H1 (cell line): Measurements from ENCODE around the gene SLC2A1. TPM values are rescaled to one million over a fixed set of nuclear protein-coding genes. Genes with fewer than 3 reads are reported as not detected.

Experiments
- CTCF ChIA-PET: fragments of 300-600 bp; sonication (Branson Sonifier 250); formaldehyde crosslinking; loops from one replicate; lab custom pipeline; 2021; ENCODE audit not compliant: partially characterized antibody; lab: Charles Lee
- POLR2A ChIA-PET: fragments of 300-600 bp; sonication (Branson Sonifier 250); formaldehyde crosslinking; loops from one replicate; lab custom pipeline; 2021; ENCODE audit warnings: inconsistent platforms; ENCODE audit not compliant: partially characterized antibody; lab: Charles Lee
- DNase-seq, 2 experiments: peaks; one replicate each; pipeline versions ENCODE4 v3.0.0 to v3.0.0-alpha.2; 2010 to 2022; ENCODE audit warnings: low spot score in 2 of 2, low read depth in 1 of 2, mixed read lengths in 1 of 2
- FAIRE-seq: peaks from 2 replicates; lab custom pipeline; 2011; peaks lifted over from hg19 to GRCh38; lab: Jason Lieb, UNC
- H2AFZ ChIP-seq: 2 replicates; pipeline ENCODE4 v1.8.1; 2012; ENCODE audit warnings: low read length, inconsistent platforms
- H2AK5ac ChIP-seq: 2 replicates; pipeline ENCODE4 v1.6.1; 2013; ENCODE audit warnings: low read depth, low read length
- H2BK120ac ChIP-seq: replicated peaks from 2 replicates; pipeline ENCODE3; 2013; ENCODE audit warnings: low read depth, low read length, inconsistent platforms
- H2BK12ac ChIP-seq: 2 replicates; pipeline ENCODE4 v1.6.1; 2013; ENCODE audit warnings: low read depth, low read length
- H2BK15ac ChIP-seq: 2 replicates; pipeline ENCODE4 v1.6.1; 2013; ENCODE audit warnings: low read length
- H2BK20ac ChIP-seq: 2 replicates; pipeline ENCODE4 v1.6.1; 2013; ENCODE audit warnings: low read length
- H2BK5ac ChIP-seq: 2 replicates; pipeline ENCODE4 v1.6.1; 2013; ENCODE audit warnings: low read depth, low read length
- H3K14ac ChIP-seq: 2 replicates; pipeline ENCODE4 v1.6.1; 2013; ENCODE audit warnings: inconsistent platforms; ENCODE audit not compliant: insufficient read length
- H3K18ac ChIP-seq: 2 replicates; pipeline ENCODE4 v1.6.1; 2013; ENCODE audit warnings: low read length; ENCODE audit errors: extremely low read depth
- H3K23ac ChIP-seq: 2 replicates; pipeline ENCODE4 v1.6.1; 2013; ENCODE audit warnings: inconsistent platforms; ENCODE audit not compliant: insufficient read length
- H3K23me2 ChIP-seq: 2 replicates; pipeline ENCODE4 v1.6.1; 2013; ENCODE audit warnings: low read depth, low read length
- H3K27ac ChIP-seq: 2 replicates; pipeline ENCODE4 v1.6.1; 2011; ENCODE audit warnings: low read depth, low read length, inconsistent platforms
- H3K27me3 ChIP-seq, 4 experiments: replicated peaks in 1 of 4; 1 replicate in 1 of 4; 2 replicates in 3 of 4; pipeline versions ENCODE4 v1.6.1 to v1.8.1; 2011 to 2013; ENCODE audit warnings: low read length in 3 of 4, mild to moderate bottlenecking in 3 of 4, inconsistent platforms in 2 of 4, mixed read lengths in 2 of 4, moderate library complexity in 1 of 4; ENCODE audit not compliant: control insufficient read depth in 3 of 4, insufficient read depth in 3 of 4; ENCODE audit errors: extremely low read depth in 1 of 4
- H3K36me3 ChIP-seq, 4 experiments: 2 replicates each; pipeline versions ENCODE4 v1.6.1 to v1.8.1; 2011 to 2013; ENCODE audit warnings: mild to moderate bottlenecking in 4 of 4, low read length in 3 of 4, moderate library complexity in 2 of 4, control low read depth in 1 of 4, inconsistent platforms in 1 of 4; ENCODE audit not compliant: insufficient read depth in 4 of 4, control insufficient read depth in 2 of 4
- H3K4ac ChIP-seq: replicated peaks from 2 replicates; pipeline ENCODE3; 2013; ENCODE audit warnings: low read length, low read depth, mixed read lengths, inconsistent platforms; ENCODE audit not compliant: insufficient read length
- H3K4me1 ChIP-seq, 4 experiments: replicated peaks in 1 of 4; 1 replicate in 1 of 4; 2 replicates in 3 of 4; pipeline versions ENCODE4 v1.6.1 to v1.8.1; 2011 to 2013; ENCODE audit warnings: low read length in 3 of 4, inconsistent platforms in 2 of 4, mixed read lengths in 1 of 4; ENCODE audit not compliant: insufficient read depth in 4 of 4, control insufficient read depth in 3 of 4
- H3K4me2 ChIP-seq, 2 experiments: 2 replicates each; pipeline versions ENCODE4 v1.6.1 to v1.8.1; 2011 to 2013; ENCODE audit warnings: low read depth in 2 of 2, low read length in 2 of 2, control low read depth in 1 of 2, inconsistent platforms in 1 of 2, mild to moderate bottlenecking in 1 of 2; ENCODE audit not compliant: insufficient read depth in 1 of 2
- H3K4me3 ChIP-seq, 4 experiments: fragments of 200-600, 300-600 bp in 1 of 4; sonication (generic), shearing (Covaris generic), sonication (Bioruptor Twin) in 1 of 4; 2 replicates each; pipeline versions ENCODE4 v1.5.1 to v1.8.1; 2011 to 2016; ENCODE audit warnings: low read length in 4 of 4, low read depth in 3 of 4, control low read depth in 2 of 4, inconsistent platforms in 2 of 4, mild to moderate bottlenecking in 2 of 4, mixed read lengths in 1 of 4, moderate library complexity in 1 of 4; ENCODE audit not compliant: insufficient read depth in 2 of 4; ENCODE audit errors: extremely low read depth in 1 of 4
- H3K56ac ChIP-seq: replicated peaks from 2 replicates; pipeline ENCODE3; 2013; ENCODE audit warnings: low read depth, mild to moderate bottlenecking, mixed read lengths, low read length, inconsistent platforms; ENCODE audit not compliant: insufficient read length
- H3K79me1 ChIP-seq: 2 replicates; pipeline ENCODE4 v1.6.1; 2013; ENCODE audit warnings: low read depth, low read length, control low read depth
- H3K79me2 ChIP-seq, 2 experiments: 2 replicates each; pipeline versions ENCODE4 v1.6.1 to v1.8.1; 2012 to 2013; ENCODE audit warnings: low read length in 2 of 2, mild to moderate bottlenecking in 2 of 2, inconsistent platforms in 1 of 2; ENCODE audit not compliant: insufficient read depth in 2 of 2, control insufficient read depth in 1 of 2
- H3K9ac ChIP-seq, 4 experiments: replicated peaks in 1 of 4; 1 replicate in 1 of 4; 2 replicates in 3 of 4; pipeline versions ENCODE4 v1.6.1 to v1.8.1; 2011 to 2013; ENCODE audit warnings: low read depth in 3 of 4, low read length in 3 of 4, control low read depth in 2 of 4, mild to moderate bottlenecking in 2 of 4, moderate library complexity in 2 of 4, inconsistent platforms in 1 of 4; ENCODE audit errors: extremely low read depth in 1 of 4
- H3K9me3 ChIP-seq, 2 experiments: 2 replicates each; pipeline versions ENCODE4 v1.6.1 to v1.8.1; 2012 to 2013; ENCODE audit warnings: mild to moderate bottlenecking in 2 of 2, moderate library complexity in 2 of 2, control low read depth in 1 of 2, inconsistent platforms in 1 of 2, low read depth in 1 of 2, low read length in 1 of 2, mixed read lengths in 1 of 2; ENCODE audit not compliant: insufficient read depth in 2 of 2
- H4K20me1 ChIP-seq, 2 experiments: replicated peaks in 1 of 2; 2 replicates each; pipeline versions ENCODE3 to v1.8.1; 2011 to 2013; ENCODE audit warnings: inconsistent platforms in 2 of 2, low read length in 2 of 2, mild to moderate bottlenecking in 1 of 2; ENCODE audit not compliant: insufficient read depth in 2 of 2, control insufficient read depth in 1 of 2
- H4K5ac ChIP-seq: 2 replicates; pipeline ENCODE4 v1.6.1; 2013; ENCODE audit warnings: low read length, low read depth, mixed read lengths, inconsistent platforms; ENCODE audit not compliant: insufficient read length
- H4K8ac ChIP-seq: 2 replicates; pipeline ENCODE4 v1.8.0; 2013; ENCODE audit warnings: mild to moderate bottlenecking, moderate library complexity, low read length, inconsistent platforms; ENCODE audit not compliant: insufficient read depth; ENCODE audit errors: extremely low read depth
- H4K91ac ChIP-seq: replicated peaks from 2 replicates; pipeline ENCODE3; 2013; ENCODE audit warnings: low read length, mixed read lengths, inconsistent platforms; ENCODE audit not compliant: insufficient read length
- BACH1 ChIP-seq: IDR thresholded peaks from 2 replicates; pipeline ENCODE4 v1.6.1; 2012; ENCODE audit warnings: low read length, improper control_type of control experiment
- RAD21 ChIP-seq, 2 experiments: IDR thresholded peaks in 1 of 2; conservative IDR thresholded peaks in 1 of 2; 2 replicates each; pipeline ENCODE4 v1.6.1; 2011; ENCODE audit warnings: low read depth in 2 of 2, low read length in 2 of 2, improper control_type of control experiment in 1 of 2, inconsistent platforms in 1 of 2, mild to moderate bottlenecking in 1 of 2, moderate library complexity in 1 of 2
- SIN3A ChIP-seq, 2 experiments: IDR thresholded peaks in 1 of 2; conservative IDR thresholded peaks in 1 of 2; 2 replicates each; pipeline ENCODE4 v1.6.1; 2011 to 2012; ENCODE audit warnings: low read length in 2 of 2, improper control_type of control experiment in 1 of 2, low read depth in 1 of 2, mild to moderate bottlenecking in 1 of 2
- SUZ12 ChIP-seq: fragments of 200-600 bp; sonication (generic); IDR thresholded peaks from 2 replicates; pipeline ENCODE4 v1.6.1; 2012; ENCODE audit warnings: mild to moderate bottlenecking, inconsistent platforms, low read length, moderate library complexity, mixed read lengths
- WGBS, 2 experiments: shearing (Covaris generic) in 1 of 2; methylation state at CpG; one replicate each; pipeline versions ENCODE4 v1.1.6 to v1.1.7; 2013 to 2015; ENCODE audit warnings: low lambda C conversion rate in 2 of 2, mixed read lengths in 2 of 2, inconsistent platforms in 1 of 2, low coverage in 1 of 2, missing lambda C conversion rate in 1 of 2; ENCODE audit not compliant: insufficient replicate concordance in 2 of 2, insufficient coverage in 1 of 2, insufficient read length in 1 of 2; ENCODE audit errors: extremely low coverage in 1 of 2, missing lambda C conversion rate in 1 of 2; 5-methylcytosine and 5-hydroxymethylcytosine counted together
- polyA plus RNA-seq, 7 experiments: library from polyadenylated mRNA; depleted of rRNA in 3 of 7; stranded (reverse) in 5 of 7; unstranded in 2 of 7; fragments of >200 nt in 5 of 7; fragments of 200-250 nt in 2 of 7; gene quantifications; 1 replicate in 5 of 7; 2 replicates in 1 of 7; 4 replicates in 1 of 7; pipeline versions ENCODE4 v1.2.1 to v1.2.3, GENCODE V29; 2011 to 2013; ENCODE audit warnings: missing spikeins in 2 of 7, mixed read lengths in 2 of 7
- total RNA-seq: library from RNA; stranded (reverse); fragmentation: NEBNext Ultra II Directional; extraction: Animal tissue kit (Norgen Biotek cat#: 25700); gene quantifications from 2 replicates; pipeline ENCODE4 v1.2.1, GENCODE V29; 2021
- TF ChIP-seq, protein P1 (sequence below): IDR thresholded peaks from 2 replicates; pipeline ENCODE4 v1.6.1; 2011; ENCODE audit warnings: low read length, improper control_type of control experiment

The SLC2A1 gene
- total and polyA plus RNA-seq, 2 of the 8 experiments (the other 6 are each of a cell fraction or from before 2014, with no cell fraction given) = 230 to 308 TPM

DNA sequence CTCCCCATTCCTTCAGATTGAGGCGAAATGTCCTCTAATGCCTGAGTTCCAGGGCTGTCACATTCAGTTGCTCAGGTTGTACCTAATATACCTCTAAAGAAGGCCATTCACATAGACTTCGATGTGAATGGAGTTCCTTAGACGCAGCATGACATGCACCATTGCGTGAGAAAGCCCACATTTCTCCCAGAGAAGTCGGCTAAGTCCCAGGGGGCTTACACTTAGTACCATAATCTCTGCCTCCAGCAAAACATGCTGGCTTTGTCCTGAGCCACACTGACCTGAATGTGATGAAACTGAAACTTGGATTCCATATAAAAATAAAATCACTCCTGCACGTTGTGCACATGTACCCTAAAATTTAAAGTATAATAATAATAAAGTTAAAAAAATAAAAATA lies 23.2 kb upstream of the SLC2A1 start:
- no peak for FAIRE-seq

More for the DNA sequence above, 23.2 kb upstream of the SLC2A1 start:
- H3K18ac ChIP-seq = no peak overlapping the region
- H4K20me1 ChIP-seq = no peaks in the 10 kb centered on the region
- no peak overlapping the region for H4K5ac ChIP-seq
- peaks cover 6 to 12% (median 11%) of the 10 kb centered on the region in 4 experiments for H3K4me1 ChIP-seq
- H4K91ac ChIP-seq = no peak overlapping the region
- H2BK15ac ChIP-seq = no peak overlapping the region
- H3K56ac ChIP-seq = no peak overlapping the region
- H3K23me2 ChIP-seq = no peaks in the 10 kb centered on the region
- H3K79me1 ChIP-seq = peaks cover 3% of the 10 kb centered on the region; the same call in 1 of the 2 replicates
- H3K36me3 ChIP-seq = peaks cover 0 to 10% (median 0%) of the 10 kb centered on the region in 4 experiments; a peak in 2 of 8 replicates
- H3K23ac ChIP-seq = no peak overlapping the region
- H3K9me3 ChIP-seq = no peaks in the 10 kb centered on the region
- H2BK120ac ChIP-seq = no peak overlapping the region
- no peak overlapping the region for H4K8ac ChIP-seq
- H2BK5ac ChIP-seq = no peak overlapping the region
- no peak overlapping the region for H3K4ac ChIP-seq
- no peak overlapping the region for H3K14ac ChIP-seq
- POLR2A ChIA-PET = interaction anchor here (0.9 to 17.0 kb wide), 7 partner anchors 11 to 25 kb away, joined by 3 to 95 read pairs (median 5); no protein-coding TSS in a partner anchor
- no peak overlapping the region for H3K27ac ChIP-seq
- H3K79me2 ChIP-seq = no peaks in the 10 kb centered on the region
- H2AFZ ChIP-seq = no peak overlapping the region
- no peak overlapping the region for H2BK12ac ChIP-seq
- H2AK5ac ChIP-seq = no peak overlapping the region
- H3K4me3 ChIP-seq = no peak overlapping the region
- CTCF ChIA-PET = interaction anchor here (0.7 to 3.1 kb wide), 2 partner anchors 91 to 953 kb away, joined by 3 to 12 read pairs; no protein-coding TSS in a partner anchor
- WGBS, 2 experiments = 85% methylated on average over 6 of the region's 6 CpGs; no CpG with 5 or more reads in 1 of the 2 experiments
- H2BK20ac ChIP-seq = no peak overlapping the region
- no peak overlapping the region for H3K4me2 ChIP-seq
- TF ChIP-seq SIN3A (conservative IDR thresholded peaks at IDR 0.05 in 1 of 2, IDR thresholded peaks at IDR 0.05 in 1 of 2; ENCODE audit: low read depth in 1 of 2, low read length in 2 of 2) (no peak), SUZ12 (no peak), BACH1 (no peak), RAD21 (IDR thresholded peaks at IDR 0.05 in 1 of 2, conservative IDR thresholded peaks at IDR 0.05 in 1 of 2; ENCODE audit: low read depth in 2 of 2, low read length in 2 of 2) (no peak)
- TF ChIP-seq, protein P1, sequence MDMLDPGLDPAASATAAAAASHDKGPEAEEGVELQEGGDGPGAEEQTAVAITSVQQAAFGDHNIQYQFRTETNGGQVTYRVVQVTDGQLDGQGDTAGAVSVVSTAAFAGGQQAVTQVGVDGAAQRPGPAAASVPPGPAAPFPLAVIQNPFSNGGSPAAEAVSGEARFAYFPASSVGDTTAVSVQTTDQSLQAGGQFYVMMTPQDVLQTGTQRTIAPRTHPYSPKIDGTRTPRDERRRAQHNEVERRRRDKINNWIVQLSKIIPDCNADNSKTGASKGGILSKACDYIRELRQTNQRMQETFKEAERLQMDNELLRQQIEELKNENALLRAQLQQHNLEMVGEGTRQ = no peak
- no peaks in the 10 kb centered on the region for H3K27me3 ChIP-seq
- no peak overlapping the region for H3K9ac ChIP-seq
- no peak for DNase-seq
